Fibroblast of the aortic adventitia (primary cell): ENCODE measurements around the gene TMEM234. TPM values are rescaled to one million over a fixed set of nuclear protein-coding genes. Genes with fewer than 3 reads are reported as not detected.

Experiments
- DNase-seq: peaks from one replicate; pipeline ENCODE4 v3.0.0-alpha.2; 2010; ENCODE audit warnings: low read depth
- H3K4me3 ChIP-seq: 2 replicates; pipeline ENCODE4 v1.5.1; 2011; ENCODE audit warnings: low read depth, mild to moderate bottlenecking, control low read depth, low read length, moderate library complexity
- total RNA-seq: library from RNA; depleted of rRNA; stranded (reverse); fragments of >200 nt; gene quantifications from 2 replicates; pipeline ENCODE4 v1.2.3, GENCODE V29; 2012; ENCODE audit warnings: low replicate concordance
- TF ChIP-seq, protein P1 (sequence below): IDR thresholded peaks from 2 replicates; pipeline ENCODE4 v1.5.1; 2011; ENCODE audit warnings: mild to moderate bottlenecking, low read length, control low read depth, inconsistent platforms; ENCODE audit not compliant: insufficient read depth

TMEM234 gene
- total RNA-seq, 1 donor, result 18.3 TPM

DNA sequence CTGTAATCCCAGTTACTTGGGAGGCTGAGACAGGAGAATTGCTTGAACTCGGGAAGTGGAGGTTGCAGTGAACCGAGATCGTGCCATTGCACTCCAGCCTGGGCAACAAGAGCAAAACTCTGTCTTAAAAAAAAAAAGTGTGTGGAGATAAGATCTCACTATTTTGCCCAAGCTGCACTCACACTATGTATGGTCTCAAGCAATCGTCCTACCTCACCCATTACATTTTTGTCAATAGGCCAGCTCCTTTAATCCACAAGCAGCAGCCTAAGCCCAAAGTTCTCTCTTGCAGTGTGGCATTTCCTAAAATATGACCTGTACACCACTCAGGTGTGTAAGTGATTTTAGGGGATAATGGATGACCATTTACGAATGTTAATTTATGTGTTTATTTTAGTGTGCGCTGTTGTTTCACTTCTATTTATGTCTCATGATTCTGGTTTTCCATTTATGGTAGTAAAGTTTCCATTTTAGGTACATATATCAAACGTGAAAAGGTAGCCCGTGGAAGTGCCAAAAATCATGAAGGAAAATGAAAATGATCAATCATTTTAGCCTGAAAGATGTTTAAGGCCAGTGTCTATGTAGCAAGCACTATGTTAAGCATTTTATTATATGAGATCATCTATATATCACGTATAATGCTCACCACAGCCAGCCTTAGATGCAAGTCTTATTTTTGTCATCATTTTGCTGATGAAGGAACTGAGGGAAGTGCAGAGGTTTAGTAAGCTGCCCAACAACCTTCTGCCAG lies 34.5 kb upstream of the TMEM234 start:
- DNase-seq, result no peak
- TF ChIP-seq, protein P1, sequence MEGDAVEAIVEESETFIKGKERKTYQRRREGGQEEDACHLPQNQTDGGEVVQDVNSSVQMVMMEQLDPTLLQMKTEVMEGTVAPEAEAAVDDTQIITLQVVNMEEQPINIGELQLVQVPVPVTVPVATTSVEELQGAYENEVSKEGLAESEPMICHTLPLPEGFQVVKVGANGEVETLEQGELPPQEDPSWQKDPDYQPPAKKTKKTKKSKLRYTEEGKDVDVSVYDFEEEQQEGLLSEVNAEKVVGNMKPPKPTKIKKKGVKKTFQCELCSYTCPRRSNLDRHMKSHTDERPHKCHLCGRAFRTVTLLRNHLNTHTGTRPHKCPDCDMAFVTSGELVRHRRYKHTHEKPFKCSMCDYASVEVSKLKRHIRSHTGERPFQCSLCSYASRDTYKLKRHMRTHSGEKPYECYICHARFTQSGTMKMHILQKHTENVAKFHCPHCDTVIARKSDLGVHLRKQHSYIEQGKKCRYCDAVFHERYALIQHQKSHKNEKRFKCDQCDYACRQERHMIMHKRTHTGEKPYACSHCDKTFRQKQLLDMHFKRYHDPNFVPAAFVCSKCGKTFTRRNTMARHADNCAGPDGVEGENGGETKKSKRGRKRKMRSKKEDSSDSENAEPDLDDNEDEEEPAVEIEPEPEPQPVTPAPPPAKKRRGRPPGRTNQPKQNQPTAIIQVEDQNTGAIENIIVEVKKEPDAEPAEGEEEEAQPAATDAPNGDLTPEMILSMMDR, result no peak
- no peak overlapping the region for H3K4me3 ChIP-seq

GRCh38 chr1:32255072-32256071 lies 33.2 kb upstream of the TMEM234 start:
- TF ChIP-seq, protein P1, result no peak
- no peak for DNase-seq
- no peak overlapping the region for H3K4me3 ChIP-seq

DNA sequence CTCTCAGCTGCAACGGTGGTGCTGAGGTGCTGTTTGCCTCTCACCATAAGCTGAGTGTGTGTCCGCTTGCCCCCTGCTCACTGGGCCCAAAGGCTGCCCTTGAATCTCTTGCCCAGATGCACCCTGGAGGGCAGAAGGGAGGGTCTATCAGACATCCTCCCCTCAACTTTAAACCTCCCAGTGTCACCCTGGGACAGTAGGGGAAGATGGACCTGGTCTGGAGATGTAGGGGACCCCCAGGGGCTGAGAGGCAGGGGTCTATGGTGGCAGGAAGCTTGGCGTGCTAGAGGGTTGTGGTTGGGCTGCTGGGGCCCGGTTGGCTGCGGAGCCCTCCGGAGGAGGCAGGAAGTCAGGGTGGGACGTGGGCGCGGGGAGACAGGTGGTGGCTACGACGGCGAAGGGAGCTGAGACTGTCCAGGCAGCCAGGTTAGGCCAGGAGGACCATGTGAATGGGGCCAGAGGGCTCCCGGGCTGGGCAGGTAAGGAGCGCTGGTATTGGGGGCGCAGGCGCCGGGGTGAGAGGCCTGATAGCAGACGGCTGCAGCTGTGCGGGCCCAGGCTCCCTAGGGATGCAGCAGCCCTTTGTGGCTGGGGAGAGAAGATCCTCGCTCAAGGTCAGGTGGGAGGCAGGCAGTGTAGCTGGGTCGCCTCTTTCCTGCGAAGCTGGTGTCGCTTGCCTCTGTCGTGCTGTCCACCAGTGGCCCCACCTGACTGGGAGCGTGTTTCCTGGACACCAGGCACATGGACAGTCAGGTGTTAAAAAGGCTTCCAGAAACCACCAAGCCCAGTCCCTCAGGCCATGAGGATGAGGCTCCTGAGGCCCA lies 29.0 kb upstream of the TMEM234 start, which contains the start of gene LCK:
LCK (plus strand) TSS at position 373 of the 824 bp plus-strand sequence. CDS start 23,065 bp downstream, outside the sequence.
- DNase-seq, result no peak
- H3K4me3 ChIP-seq, result no peak within 1 kb of the TSS
- TF ChIP-seq, protein P1, result no peak

- no peak for DNase-seq
- no peak overlapping the region for H3K4me3 ChIP-seq
- TF ChIP-seq, protein P1, result no peak
Observed at GRCh38 chr1:32249831-32250525, 27.8 kb upstream of the TMEM234 start.

DNA sequence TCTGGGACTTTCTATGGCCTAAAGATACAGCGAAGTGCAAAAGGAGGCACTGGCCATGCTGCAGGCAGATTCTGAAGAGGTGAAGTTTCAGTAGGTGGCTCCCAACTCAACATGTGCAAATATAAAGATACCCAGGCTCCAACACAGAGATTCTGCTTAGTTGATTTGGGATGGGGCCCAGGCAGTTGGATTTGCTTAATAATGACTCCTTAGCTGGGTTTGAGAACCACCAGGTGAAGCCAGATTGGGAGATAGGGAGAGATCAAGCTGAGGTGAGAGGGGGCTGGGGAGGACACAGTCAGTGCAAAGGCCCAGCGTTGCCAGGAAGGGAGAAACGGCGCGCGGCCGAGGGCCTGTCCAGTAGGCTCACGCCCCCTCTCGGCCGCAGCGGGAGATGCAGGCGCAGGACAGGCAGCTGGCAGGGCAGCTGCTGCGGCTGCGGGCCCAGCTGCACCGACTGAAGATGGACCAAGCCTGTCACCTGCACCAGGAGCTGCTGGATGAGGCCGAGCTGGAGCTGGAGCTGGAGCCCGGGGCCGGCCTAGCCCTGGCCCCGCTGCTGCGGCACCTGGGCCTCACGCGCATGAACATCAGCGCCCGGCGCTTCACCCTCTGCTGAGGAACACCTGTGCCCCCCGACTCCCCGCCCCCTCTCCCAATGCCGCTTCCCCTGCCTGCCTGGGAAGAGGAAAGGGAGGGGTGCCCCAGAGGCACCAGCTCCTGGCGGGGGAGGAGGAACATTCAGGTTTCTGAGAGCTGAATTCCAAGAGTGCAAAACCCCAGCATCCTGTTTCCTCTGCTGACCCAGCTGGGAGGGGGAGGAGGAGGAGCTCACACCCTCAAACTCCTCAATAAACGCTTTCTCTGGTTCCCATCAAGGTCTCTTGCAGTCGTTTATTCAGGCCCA lies 26.1 kb upstream of the TMEM234 start:
- no peak overlapping the region for H3K4me3 ChIP-seq
- TF ChIP-seq, protein P1, result peak; percentile 83
- peak; percentile 66 for DNase-seq
